ENCODE results near the gene GLG1.
"Not testable (repeated sequence)": the region's sequence is repeated elsewhere in the genome, so short reads cannot be mapped to it uniquely, and the experiment has no call there.

GLG1 gene

DNA sequence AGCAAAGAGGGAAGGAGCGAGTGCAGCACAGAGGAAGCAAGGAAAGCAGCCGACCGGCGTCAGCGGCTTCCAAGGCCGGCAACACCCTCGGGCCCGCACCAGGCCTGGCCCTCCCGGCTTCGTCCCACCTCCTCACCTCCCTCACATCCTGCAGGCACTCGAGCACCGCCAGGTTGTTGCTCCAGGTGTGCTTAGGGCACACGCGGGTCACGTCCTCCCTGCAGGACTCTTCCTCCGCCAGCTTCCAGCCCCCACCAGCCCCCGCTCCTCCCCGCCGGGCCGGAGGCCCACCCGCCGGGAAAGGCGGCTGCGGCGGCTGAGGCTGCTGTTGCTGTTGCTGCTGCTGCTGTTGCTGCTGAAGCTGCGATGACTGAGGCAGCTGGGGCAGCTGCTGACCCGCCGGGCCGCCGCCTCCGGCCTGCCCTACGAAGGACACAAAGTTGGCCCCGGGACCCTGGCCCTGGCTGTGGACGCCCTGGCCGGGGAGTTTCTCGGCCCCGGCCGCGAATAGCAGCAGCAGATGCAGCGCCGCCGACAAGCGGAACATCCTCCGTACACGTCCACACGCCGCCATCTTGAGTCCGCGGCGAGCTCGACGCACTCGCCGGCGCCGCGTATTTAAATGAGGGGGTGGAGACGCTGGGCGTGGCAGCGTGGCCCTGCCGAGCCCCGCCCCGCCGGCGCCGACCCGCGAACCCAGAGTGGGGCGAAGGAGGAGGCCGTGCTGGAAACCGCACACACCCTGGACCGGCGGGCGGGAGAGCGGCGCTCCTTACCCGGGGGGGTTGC is at the start of gene GLG1:
GLG1 (minus strand) TSS at position 594 of the 789 bp plus-strand sequence; CDS start at position 574, 20 bp downstream.
- peak; percentile 81 to 85 for DNase-seq (ENCODE audit: low read depth in 2 of 2)

DNA sequence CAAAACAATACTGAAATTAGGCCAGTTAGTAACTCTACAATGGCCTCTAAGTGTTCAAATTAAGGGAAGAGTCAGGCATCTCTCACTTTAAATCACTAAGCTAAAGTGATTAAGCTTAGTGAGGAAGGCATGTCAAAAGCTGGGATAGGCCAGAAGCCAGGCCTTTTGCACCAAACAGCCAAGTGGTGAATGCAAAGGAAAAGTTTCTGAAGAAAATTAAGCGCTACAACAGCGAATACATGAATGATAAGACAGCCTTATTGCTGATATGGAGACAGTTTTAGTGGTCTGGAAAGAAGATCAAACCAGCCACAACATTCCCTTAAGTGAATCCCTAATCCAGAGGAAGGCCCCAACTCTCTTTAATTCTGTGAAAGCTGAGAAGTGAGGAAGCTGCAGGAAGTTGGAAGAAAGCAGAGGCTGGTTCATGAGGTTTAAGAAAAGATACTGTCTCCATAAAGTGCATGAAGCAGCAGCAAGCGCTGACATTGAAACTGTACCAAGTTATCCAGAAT is 47.7 kb upstream of the GLG1 start:
- no peak for DNase-seq (ENCODE audit: low read depth in 2 of 2)

DNA sequence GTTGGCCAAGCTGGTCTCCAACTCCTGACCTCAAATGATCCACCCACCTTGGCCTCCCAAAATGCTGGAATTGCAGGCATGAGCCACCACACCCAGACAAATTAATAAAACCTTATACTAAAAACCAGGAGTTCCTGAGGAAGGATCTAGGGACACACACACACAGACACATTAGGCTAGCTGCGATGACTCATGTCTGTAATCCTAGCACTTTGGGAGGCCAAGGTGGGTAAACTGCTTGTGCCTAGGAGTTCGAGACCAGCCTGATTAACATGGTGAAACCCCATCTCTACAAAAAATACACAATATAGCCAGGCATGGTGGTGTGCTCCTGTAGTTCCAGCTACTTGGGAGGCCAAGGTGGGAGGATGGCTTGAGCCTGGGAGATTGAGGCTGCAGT is 46.0 kb upstream of the GLG1 start:
- DNase-seq (ENCODE audit: low read depth in 2 of 2): not testable (repeated sequence)

DNA sequence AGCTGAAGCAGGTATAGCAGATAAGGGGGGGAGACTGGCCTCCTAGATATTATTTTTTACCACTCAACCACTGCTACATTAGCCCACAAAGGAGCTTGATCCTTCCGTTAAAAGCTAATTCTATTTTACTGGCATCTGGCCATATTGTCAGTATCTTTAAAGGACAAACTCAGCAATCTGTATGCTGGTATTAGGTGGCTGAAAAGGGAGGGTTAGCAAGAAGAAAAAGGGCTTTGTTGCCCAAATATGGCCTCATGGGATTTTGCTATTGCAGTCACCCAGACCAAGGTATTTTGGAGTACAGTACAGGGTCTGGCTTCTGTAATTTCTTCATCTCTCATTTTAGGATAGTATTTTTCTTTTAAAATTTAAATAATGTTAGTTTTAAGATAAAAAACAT is 45.3 kb upstream of the GLG1 start:
- DNase-seq (ENCODE audit: low read depth in 2 of 2): no peak

DNA sequence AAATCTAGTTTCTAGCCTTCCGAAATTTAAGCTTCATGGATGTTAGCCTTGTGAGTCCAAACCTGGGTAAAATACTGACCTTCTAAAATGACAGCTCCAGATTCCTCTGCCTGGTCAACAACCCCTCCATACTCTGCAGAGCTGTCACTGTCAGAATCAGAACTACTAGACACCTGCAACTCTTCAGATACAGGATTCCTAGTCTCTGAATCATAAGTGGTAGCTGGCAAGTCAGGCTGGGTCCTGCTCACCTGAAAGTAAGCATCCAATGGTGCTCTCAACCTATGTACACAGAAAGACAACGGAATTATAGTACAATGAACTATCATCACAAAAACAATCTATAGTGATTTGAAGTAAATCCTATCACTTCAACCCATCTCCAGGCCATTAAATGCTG is 44.9 kb upstream of the GLG1 start:
- DNase-seq (ENCODE audit: low read depth in 2 of 2): no peak

DNA sequence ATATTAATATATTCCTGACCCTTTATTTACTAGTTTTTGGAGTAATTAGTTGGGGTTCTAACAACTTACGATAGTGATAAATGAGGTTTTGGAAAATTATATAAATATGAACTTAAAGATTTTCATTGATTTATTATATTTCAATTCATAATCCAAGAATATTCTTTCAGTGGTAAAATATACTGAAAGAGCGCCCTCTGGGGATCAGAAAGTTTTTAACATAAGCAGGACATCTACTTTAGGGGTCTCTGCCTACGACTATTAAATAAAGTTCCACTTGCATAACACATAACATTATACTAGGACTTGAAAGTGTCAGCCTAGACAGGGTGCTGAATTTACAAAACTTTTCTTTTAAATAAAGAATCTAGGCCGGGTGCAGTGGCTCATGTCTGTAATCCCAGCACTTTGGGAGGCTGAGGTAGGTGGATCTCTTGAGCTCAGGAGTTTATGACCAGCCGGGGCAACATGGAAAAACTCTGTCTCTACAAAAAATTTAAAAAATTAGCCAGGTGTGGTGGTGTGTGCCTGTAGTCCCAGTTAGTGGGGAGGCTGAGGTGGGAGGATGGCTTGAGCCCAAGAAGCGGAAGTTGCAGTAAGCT is 44.2 kb upstream of the GLG1 start:
- DNase-seq (ENCODE audit: low read depth in 2 of 2): no peak

DNA sequence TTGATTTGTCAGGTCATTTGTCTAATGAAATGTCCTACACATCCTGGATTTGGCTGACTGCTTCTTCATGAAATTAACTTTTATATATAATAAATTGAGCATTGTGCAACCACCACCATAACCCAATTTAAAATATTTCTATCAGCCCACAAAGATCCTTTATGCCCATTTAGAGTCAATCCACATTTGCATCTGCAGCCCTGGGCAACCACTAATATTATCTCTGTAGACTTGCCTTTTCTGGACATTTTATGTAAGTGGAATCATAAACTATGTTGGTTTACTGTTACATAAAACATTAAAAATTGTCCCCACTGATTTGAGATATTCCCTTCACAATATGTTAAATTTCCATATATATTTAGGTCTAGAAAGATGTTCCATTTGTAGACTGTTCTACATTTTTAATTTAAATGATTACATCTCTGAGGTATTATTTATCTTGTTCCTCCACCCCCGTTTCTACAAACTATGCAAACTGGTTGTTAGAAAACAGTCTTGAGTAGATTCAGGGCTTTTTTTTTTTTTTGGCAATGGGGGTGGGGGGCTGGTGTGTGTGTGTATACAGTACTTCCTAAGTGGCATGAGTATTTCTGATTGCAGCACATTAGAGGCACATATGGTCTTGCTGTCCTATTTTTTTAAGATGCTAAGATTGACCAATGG is 43.1 kb upstream of the GLG1 start:
- no peak for DNase-seq (ENCODE audit: low read depth in 2 of 2)

DNA sequence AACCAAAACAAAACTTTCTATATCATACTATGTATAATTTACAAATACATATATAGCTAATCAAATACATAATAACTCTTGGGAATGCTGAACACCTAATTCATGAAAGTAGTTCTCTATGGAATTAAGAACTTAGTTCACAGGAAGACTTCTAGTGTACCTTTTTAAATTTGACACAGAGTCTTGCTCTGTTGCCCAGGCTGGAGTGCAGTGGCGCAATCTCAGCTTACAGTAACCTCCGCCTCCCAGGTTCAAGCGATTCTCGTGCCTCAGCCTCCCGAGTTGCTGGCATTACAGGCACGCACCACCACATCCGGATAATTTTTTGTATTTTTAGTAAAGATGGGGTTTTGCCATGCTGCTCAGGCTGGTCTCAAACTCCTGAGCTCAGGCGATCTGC is 35.1 kb upstream of the GLG1 start:
- DNase-seq (ENCODE audit: low read depth in 2 of 2): no peak

DNA sequence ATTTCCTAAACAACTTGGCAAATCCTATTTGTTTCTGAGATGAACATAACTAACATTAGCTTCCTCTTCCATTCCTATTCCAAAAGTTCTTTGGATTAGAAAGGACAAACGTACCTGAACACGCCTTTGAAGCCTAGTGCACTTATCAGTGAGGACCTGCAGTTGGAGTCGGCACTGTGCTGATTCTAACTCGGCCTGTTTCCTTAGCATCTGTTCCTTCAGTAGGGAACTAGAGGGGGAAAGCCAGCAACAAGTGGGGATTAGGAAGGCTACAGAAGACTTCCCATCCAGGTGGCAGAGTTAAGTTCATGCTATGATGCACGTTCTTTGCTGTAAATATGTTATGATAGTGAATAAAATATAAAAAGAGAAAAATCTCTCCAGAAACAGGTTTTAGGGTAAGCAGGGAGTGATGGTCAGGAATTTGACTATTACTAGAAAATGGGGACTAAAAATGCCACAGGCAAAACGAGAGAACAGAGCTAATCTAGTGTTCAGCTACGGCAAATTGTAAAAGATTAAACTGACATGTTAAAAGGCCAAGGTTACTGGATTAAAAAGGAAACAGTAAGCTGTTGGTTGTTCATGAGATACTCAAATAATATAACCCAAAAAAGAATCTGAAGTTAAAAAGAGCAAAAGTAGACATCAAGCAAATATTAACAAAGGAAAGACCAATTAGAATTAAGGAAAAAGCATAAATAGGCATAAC is 31.0 kb upstream of the GLG1 start:
- DNase-seq (ENCODE audit: low read depth in 2 of 2): no peak

DNA sequence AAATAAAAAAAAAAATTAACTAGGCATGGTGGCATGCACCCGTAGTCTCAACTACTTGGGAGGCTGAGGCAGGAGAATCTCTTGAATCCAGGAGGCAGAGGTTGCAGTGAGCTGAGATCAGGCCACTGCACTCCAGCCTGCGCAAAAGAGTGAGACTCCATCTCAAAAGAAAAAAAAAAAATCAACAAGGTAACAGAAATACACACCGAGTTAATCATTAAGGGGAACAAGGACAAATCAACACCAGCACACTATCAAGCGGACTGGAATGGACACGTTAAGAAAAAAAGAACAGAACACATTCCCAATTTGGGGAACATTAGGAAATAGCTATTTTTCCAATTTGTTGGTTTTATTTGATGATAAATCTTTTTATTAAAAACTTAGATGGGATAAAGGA is 28.4 kb upstream of the GLG1 start:
- DNase-seq (ENCODE audit: low read depth in 2 of 2): no peak

DNA sequence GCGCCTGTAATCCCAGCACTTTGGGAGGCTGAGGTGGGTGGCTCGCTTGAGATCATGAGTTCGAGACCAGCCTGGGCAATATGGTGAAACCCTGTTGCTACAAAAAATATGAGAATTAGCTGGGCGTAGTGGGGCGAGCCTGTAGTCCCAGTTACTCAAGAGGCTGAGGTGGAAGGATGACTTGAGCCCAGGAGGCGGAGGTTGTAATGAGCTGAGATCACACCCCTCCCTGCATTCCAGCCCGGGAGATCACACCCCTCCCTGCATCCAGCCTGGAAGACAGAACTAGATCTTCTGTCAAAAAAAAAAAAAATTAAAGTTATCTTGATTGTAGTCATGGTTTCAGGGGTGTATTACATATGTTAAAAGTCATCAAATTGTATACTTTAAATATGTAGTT is 26.8 kb upstream of the GLG1 start:
- DNase-seq (ENCODE audit: low read depth in 2 of 2): no peak

DNA sequence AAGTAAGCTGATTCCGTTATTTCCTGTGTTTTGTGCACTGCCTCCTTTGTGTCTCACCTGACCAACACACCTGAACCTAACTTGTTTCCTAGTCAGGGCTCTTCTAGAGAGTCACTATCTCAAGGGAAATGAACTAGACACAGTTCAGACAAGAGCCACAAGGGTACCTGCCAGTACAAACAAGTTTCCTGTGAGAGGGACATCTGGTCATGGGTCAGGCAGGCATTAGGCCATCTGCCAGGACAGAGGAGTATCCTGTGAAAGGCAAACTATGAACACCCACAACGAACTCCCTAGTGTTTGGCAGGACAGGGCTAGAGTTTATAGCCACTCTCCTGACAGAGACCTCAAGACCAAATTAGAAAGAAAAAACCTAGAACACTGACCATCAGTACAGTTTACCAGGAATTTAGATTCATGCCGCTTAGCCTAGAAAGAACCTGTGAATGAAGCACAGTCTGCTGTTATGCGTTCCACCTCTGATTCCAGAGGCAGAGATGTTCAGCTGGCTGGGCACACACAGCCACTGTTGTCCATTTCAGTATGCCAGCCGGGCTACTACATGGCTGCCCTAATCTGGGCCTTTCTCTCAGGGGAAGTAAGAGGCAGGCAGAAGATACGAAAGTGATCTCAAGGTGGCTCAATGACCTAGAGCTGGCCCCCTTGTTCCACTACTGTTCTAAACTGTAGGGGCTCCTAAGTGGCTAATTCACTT is 20.7 kb upstream of the GLG1 start:
- DNase-seq (ENCODE audit: low read depth in 2 of 2): no peak

DNA sequence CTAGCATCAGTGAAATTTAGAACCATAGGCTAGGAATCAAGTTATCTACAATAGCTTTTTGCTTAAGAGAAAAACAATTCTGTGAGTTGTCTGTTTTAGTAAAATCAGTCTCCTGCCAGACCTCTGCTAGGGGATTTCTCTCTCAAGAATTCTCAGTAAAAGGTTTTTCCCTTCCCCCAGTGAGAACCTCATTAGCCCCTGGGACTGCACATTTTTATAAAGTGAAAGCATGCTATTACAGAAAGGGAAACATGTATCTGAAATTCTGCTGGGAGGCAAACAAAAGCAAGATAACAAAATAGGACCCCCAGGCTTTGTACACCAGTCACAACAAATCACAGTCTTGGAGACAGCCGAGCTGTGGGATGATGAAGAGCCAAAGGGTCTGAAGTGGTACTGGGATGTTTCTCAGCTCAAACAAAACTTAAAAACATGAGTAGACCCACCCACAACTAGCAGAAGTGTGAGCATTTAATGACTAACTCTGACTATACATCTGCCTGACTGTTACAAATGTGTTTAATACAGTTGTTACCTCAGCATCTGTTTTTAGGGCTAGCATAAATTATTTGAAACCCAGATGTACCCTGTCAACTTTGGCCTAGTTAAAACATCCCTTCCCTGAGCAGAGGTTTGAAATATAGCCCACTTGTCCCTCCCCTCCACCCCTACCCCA is 20.0 kb upstream of the GLG1 start:
- no peak for DNase-seq (ENCODE audit: low read depth in 2 of 2)

DNA sequence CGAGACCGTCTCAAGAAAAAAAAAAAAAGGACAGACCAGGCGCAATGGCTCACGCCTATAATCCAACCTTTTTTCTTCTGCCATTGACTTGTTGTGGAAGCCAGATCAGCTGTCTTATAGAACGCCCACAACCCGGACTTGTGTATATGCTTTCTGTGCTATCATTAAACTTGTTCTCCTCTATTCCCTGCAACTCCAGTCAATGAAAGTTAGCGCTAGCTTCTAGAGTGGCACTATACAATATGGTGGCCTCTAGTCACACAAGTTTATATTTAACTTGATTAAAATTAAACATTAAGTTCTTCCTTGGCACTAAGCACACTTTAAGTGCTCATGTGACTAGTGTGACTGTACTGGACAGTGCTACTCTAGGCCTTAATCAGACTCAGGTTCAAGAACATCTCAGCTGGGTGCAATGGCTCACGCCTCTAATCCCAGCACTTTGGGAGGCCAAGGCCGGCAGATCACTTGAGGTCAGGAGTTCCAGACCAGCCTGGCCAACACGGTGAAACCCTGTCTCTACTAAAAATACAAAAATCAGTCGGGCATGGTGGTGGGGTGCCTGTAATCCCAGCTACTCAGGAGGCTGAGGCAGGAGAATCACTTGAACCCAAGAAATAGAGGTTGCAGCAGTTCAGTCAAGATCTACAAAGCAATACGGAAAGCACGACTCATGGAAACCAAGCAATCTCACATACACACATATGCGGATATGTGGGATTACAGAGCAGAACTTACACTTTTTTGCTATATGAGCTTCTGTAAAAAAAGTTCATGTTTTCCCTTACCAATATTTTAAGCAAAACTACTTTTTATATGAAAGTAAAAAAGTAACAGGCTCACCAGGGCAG is 18.8 kb upstream of the GLG1 start:
- DNase-seq (ENCODE audit: low read depth in 2 of 2): no peak

DNA sequence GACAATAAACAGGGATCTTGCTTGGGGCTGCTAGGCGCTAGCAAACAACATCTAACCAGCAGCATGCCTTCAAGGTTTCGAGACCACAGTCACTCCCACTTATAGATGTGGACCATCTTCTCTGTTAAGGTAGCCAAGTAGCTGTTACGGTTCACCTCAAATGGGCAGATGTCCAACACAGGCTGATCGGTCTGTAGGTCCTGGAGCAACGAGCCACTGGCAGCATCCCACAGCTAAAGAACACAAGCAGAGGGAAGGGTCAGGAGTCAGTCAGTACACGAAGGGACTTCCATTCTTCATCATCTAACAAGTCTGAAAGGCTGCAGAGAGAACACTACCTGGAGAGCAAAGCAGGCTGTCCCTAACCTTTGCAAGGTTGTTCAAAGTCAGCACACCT is 16.9 kb upstream of the GLG1 start:
- no peak for DNase-seq (ENCODE audit: low read depth in 2 of 2)

DNA sequence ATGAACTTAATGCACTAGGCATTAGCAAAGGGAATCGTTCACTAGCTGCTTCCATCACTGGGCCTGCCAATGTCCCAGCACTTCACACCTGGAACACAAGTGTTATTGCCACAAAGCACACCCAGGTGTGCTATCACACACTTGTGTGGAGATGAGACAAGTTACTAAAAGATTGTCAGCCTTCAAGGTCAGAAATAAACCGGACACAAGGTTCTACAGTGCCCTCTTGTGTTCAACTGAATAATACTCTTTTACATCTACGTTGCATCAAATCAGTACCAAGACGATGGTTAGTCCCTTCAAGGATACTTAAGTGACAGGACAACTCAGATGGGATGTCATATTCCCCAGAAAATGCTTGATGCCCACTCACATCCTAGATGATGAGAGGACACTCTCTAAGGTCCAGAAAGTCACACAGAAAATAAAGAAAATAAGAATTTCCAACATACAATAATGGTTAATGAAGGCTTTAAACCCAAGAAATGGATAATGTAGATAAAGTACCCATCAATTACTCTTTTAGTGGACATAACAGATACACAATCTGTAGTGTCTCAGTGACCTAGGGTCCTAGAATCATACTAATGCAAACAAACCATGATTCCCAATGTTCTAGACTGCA is 16.4 kb upstream of the GLG1 start:
- no peak for DNase-seq (ENCODE audit: low read depth in 2 of 2)

DNA sequence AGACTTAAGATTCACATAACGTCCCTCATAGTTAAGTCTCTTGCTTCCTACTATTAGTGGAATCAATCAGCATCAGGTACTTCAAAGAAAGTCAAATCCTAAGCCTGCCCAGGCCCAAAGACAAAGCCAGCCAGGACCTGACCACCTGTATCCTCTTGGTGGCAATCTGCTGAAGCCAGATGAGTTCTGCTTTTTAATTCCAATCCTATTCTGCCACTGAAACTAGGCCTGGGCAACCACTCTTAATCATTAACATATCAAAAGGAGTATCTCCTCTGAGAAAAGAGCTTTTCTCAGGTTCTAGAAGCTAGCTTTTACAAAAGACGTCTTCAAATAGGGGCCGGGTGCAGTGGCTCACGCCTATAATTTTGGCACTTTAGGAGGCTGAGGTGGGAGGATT is 15.1 kb upstream of the GLG1 start:
- DNase-seq (ENCODE audit: low read depth in 2 of 2): no peak

DNA sequence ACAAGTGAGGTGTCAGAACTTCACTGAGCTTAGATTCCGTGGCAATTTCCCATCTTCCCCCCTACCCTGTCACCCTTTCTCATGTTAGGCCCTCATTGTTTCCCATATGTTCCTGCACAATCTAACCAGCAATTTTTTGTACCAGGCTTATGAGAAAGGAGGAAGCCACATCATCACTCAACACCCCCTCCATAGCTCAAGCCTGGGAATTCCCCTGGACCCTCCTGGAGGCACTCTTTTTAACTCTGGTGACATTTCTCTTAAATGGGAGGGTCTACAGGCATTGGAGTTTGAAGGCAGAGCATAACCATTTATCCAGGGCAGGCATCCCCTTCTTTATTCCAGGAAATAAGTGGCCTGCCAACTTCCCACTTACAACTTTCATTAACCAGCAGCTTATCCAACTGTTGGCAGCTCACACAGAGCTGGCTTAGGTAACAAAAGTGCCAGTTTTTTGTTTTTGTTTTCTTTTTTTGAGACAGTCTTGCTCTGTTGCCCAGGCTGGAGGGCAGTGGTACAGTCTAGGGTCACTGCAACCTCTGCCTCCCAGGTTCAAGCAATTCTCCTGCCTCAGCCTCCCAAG is 10.4 kb upstream of the GLG1 start:
- DNase-seq (ENCODE audit: low read depth in 2 of 2): no peak

DNA sequence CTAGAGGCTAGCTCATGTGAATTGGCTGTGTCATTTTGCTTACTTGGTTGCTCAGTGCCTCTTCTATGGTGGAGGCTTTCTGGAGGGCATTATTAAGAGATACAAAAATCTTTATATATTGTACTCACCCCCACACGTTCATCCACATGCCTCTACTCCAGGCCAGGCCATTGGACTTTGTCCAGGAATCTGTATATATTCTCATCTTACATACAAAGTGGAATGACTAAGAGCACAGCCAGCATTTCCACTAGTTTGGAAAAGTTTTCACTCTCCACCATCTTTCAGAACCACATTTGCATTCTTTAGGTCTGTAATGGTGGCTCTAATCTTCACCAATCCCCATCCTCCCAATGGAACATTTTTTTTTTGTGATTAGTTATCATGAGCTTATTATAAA is 4.8 kb upstream of the GLG1 start:
- DNase-seq (ENCODE audit: low read depth in 2 of 2): no peak
